Pons (tissue), 1 donor: Measurements from ENCODE around the gene TGFB2.
"Not testable (repeated sequence)": the region's sequence is repeated elsewhere in the genome, so short reads cannot be mapped to it uniquely, and the experiment has no call there.

Experiments used
- DNase-seq: peaks from one replicate; pipeline ENCODE4 v3.0.0-alpha.2; 2016; ENCODE audit warnings: low spot score

TGFB2 gene

GRCh38 chr1:218344814-218345672, at the start of gene TGFB2:
Gene TGFB2 (plus strand): TSS chr1:218345336. CDS start chr1:218346702, 1,366 bp downstream.
- DNase-seq: peak; percentile 77

DNA sequence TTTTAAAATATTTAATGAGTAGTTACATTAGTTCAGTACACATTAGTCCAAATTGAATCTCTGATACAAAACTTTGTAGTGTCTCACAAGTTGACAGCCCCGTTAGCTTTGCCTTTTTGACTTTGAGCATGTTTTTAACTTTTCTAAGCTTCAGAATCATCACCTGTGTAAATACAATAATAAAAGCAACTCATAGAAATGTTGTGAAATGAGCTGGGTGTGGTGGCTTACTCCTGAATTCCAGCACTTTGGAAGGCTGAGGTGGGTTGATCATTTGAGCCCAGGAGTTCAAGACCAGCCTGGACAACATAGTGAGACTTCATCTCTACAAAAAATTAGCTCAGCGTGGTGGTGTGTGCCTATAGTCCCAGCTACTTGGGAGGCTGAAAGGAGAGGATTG, 49.0 kb upstream of the TGFB2 start:
- no peak for DNase-seq

DNA sequence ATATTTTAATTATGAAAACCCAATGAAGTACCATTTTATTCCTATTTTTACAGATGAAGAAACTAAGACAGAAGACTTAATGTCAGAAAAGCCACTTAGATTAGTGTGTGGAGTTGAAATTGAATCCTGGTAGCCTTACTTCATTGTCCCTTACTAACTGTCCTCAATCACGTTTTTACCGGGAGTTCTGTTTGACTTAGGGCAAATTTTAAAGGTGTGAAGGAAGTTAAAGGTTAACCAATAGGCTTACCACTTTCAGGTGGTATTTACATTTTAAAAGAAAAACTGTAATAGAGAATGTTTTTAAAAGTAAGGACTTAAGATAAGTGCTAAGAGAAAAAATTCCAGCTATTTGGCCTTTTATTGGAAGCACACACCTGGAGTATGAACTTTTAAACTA, 47.7 kb upstream of the TGFB2 start:
- no peak for DNase-seq

DNA sequence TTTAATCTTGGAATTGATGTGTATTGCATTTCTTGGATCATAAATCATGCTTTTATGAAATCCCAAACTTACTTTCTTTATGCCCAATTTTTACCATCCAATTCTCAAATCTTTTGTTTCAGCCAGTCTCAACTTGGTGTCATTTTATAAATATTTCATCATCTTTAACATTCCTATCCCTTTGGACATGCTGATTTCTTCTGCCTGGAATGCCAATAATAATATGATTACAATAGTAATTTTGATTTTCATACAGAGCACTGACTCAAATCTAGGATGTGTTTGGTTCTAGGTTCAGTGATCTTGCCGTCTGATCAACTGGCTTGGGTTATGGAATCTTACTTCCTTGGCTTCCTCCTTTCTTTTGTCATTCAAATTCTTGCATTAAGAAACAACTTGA, 47.3 kb upstream of the TGFB2 start:
- no peak for DNase-seq

DNA sequence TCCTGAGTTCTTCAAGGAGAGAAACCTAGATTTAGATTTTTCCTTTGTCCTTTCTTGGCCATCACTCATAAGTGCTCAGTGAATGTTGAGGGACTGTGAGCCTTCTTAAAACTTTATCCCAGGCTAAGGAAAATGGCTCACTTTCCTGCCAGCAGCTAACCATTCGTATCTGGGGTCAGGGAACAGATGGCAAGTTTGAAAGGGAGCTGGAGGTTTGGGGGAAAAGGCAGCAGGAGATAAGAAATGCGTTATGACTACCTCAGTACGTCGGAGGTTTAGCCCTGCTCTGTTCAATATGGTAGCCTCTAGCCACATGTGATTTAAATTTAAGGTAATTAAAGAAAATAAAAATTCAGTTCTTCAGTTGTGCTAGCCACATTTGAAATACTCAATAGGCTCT, 46.7 kb upstream of the TGFB2 start:
- DNase-seq: no peak

DNA sequence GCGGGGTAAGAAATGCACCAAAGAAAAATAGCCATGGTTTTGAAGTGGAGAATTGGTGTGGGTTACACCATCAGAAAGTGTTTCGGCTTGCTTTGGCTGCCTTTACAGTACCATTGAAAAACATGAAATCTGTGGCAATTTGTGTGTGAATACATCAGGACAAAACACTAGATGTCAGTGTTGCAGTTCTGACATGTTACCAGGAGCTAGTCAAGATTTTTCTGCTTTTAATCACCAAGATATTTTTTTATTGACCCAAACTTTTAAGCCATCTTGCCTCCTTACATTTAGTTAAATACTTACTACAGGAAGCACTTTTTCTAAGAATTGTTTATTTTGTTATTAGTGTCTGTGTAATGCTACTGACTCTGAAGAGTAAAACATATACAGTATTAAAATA, 45.7 kb upstream of the TGFB2 start:
- peak; percentile 51 for DNase-seq

DNA sequence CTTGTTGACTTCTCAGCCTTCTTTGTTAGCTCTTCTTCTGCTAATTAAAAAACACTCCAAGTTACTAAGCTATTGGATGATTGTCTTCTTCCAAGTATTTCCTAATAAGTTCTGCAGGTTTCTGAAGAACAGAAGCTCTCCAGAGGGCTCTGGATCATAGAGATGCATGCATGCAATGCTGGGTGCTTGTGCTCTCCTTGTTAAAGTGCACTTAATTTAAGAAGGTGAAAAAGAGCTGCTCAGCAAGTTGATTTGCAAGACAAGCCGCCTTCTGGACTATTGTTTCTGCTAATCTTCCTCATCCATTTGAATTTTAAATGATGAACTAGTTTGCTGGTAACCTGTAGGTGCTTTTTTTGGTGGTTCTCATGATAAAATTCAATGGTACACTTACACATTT, 43.9 kb upstream of the TGFB2 start:
- DNase-seq: no peak

- no peak for DNase-seq
These were observed 43.0 kb upstream of the TGFB2 start for GRCh38 chr1:218302155-218302554.

DNA sequence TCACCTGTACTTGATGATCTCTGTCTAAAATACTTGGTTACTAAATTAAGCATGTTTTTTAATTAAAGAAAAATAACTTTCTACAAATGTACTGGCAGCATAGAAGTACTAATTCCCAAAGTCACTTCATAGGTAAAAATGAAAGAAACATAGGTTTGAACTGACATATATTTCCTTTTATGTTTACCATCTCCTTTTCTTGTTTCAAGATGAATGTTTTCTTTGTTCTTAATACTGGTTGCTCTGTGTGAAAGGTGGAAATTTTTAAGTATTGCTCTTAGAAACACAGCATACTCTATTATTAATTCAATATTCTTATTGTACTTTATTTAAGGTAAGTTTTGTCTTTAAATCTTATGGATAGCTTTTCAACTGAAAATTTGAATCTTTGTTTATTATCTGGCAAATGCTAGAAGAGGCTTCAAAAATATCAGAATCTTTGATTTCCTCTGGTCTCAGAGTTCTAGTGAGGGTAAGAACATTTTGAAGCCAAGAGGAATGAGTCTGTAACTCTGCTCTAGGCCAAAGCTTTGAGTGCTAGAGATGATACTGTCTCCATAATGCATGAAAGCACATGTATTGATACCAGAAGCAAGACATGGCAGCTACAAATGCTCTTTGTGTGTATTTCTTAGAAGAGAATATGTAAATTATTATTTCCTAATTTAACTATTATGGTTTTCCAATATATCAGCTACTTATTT, 41.8 kb upstream of the TGFB2 start:
- no peak for DNase-seq

DNA sequence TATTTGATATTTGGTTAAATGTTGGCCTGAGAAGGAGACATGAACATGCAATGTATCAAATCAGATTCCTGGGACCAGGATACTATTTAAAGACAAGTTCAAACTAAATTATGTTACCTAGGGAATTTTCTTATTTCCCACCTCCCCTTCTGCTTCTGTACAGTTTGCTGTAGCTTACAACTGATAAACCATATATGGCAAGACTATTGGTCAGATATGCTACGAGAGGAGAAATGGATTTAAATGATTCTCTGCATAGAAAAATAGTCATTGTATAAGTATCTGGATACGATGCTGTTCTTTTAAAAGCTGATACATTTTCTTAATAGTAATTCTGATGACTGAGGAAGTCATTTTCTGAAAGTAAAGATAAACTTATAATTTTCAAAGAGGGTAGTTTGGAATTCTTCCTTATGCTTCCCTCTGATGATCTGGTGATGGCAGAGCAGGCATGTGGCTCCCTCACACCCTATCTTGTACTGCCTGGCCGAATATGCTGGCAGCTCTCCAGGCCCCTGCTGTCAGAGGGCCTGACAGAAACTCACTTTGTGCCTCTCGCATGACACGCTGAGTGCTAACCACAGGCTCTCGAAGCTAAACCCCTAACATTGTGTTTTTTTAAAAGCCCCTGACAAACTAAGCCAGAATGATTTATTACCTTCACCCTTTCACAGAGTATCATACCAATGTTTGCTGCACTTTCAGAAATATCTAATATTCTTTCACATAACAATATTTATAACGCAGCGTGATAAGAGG, 40.7 kb upstream of the TGFB2 start:
- no peak for DNase-seq

- no peak for DNase-seq
These were observed 39.6 kb upstream of the TGFB2 start for GRCh38 chr1:218305472-218306064.

- no peak for DNase-seq
These were observed 32.6 kb upstream of the TGFB2 start for GRCh38 chr1:218312509-218312908.

DNA sequence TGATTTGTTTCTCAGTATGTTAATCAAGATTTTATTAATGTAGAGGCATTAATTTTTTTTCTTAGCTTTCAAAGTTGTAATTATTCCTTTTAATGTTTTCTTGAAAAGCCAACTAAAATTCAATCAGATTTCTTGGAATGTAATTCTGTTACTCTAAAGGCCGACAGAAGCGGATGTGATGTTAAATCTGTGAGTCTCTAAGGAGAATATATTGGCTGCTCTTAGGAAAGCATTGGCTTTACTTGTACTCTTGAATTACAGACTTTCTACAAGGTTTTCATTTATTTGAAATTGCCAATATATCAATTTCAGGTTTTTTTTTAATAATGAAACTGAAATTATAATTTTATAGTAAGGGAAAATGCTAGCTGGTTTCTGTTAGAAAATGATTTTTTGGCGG, 30.8 kb upstream of the TGFB2 start:
- no peak for DNase-seq

DNA sequence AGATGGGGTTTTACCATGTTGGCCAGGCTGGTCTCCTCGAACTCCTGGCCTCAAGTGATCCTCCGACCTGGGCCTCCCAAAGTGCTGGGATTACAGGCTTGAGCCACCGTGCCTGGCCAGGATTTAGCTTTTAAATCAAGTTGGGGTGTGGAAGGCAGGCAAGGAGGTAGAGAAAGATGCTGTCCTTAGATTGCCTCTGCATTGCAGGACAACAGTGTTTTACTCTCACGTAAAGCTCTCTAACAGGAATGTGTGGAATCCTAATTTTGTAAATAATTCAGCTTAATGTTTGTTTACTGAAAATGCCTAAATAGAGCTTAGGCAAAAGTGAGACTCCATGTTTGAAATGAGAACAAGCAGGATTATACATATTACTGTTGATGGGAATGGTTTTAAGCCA, 29.5 kb upstream of the TGFB2 start:
- no peak for DNase-seq

DNA sequence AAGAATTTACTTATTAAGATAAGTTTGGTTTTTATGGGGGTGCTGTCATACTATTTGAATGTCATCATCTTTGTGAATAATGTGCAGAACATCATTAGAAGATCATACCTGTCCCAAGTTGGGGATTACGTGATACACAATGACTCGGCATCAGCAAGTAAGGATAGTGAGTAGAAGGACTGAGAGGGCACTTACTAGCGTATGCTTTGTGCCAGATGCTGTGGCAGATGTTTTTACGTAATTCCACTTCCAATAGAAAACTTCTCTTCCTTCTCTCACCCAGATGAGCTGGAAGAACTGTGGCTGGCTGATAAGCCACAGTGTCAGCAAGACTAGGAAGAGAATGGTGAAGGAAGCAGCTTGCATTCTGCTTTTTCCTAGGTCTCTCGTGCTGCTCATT, 28.1 kb upstream of the TGFB2 start:
- no peak for DNase-seq

DNA sequence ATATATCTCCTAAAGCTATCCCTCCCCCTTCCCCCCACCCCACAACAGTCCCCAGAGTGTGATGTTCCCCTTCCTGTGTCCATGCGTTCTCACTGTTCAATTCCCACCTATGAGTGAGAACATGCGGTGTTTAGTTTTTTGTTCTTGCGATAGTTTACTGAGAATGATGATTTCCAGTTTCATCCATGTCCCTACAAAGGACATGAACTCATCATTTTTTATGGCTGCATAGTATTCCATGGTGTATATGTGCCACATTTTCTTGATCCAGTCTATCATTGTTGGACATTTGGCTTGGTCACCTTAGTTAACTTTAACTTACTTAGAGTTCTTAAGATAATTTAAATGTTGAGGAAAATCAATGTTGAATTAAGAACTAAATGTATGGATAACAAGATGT, 25.0 kb upstream of the TGFB2 start:
- not testable (repeated sequence) for DNase-seq

DNA sequence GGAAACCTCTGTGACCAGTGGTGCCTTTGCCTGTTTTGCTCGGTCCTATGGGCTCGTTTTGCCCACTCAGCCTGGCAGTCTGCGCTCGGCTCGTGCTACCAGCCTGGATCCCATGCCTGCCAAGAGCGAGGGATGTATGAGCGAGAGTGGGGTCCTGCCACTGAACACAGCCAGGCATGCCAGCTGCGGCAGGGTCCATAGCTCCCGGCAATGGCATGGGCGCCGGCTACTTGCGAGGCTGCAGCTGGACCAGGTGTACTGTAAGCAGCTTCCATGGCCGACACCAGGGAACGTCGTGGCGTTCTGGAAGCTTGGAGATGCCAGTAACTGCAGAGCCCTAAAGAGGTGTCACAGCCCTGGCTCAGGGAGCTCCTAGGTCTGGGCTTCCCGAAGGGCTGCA, 22.4 kb upstream of the TGFB2 start:
- DNase-seq: no peak

DNA sequence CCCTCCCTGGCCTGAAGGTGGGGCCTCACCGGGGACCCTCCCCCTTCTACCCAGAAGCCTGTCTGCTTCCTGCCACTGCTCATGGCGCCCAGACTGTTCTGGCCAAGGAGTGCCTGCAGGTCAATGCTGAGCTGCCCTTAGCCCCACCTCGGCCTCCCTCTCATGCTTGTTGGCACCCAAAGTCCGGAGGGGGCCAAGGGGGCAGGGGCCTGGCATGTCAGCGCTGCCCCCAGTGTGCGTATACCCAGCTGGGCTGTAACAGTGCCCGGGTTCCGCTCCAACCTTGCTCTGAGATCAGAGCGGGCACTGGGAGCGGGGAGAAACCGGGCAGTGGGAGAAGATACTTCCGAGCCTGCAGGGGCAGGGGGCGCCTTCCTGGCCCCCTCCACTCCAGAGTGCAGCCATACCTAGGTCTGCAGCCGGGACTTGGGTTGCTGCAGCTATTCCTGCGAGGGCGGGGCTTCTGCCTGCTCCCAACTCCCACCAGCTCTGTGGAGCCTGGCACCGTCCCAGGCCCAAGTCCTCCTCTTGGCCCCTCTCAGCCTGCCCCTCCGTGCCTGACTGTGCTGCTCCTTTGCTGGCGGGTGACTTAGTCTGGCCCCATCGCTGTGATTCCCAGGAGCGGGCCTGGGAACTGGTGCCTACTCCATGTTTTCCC, 21.4 kb upstream of the TGFB2 start:
- DNase-seq: no peak

GRCh38 chr1:218324226-218324580, 20.9 kb upstream of the TGFB2 start:
- DNase-seq: no peak

DNA sequence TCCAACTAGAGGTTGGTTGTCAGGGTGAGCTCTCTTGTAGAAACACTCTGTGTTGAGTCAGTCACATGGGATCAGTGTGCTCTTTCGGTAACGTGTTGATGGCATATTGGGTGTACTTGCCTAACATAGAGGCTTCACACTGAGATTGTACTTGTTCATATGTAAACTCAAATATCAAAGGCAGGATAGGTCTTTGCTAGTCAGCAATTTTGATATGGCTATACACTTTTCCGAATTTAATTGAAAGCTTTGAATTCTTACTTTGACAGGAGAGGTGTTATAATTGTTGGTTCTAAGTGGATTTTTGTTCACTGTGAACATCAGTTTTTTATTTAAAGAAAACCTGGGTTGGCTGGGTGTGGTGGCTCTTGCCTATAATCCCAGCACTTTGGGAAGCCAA, 16.4 kb upstream of the TGFB2 start:
- no peak for DNase-seq

GRCh38 chr1:218330043-218330623, 15.0 kb upstream of the TGFB2 start:
- peak; percentile 69 for DNase-seq

- DNase-seq: no peak
These were observed 12.7 kb upstream of the TGFB2 start for GRCh38 chr1:218332416-218332815.
